Measurements from ENCODE around the gene REV3L.

The REV3L gene

DNA sequence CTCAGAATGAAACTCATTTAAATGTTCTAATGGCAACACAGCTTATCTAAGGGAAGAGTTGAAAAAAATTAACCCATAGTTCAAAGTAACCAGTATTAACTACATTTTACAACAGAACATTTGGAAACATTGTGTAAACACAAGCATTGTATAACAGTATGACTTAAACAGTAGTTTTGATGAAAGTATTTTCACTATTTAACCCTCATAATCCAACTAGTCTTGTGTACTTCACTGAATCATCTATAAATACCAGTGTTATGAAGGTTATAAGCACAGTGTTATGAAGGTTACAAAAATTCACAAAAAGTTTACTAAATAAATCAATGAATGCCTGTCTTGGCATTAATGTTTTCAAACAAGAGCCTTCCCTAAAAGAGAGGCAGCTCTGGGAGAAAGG, 66.5 kb downstream of the REV3L start:
- Histone ChIP-seq H3K36me3 (ENCODE audit: control insufficient read depth in 2 of 2, insufficient read depth in 2 of 2, low read length in 2 of 2) (peaks cover 6 to 14% of the 10 kb centered on the region in 2 donors), H3K27me3 (ENCODE audit: control insufficient read depth in 2 of 2, insufficient read depth in 2 of 2, low read length in 2 of 2) (no peaks in the 10 kb centered on the region), H3K4me1 (ENCODE audit: control insufficient read depth in 2 of 2, insufficient read depth in 2 of 2, low read length in 2 of 2) (peaks cover 0 to 4% of the 10 kb centered on the region in 2 donors), H3K27ac (ENCODE audit: low read depth in 2 of 2, low read length in 2 of 2) (peak overlapping the region in 1 of 2 donors; percentile 13), H3K9me3 (ENCODE audit: control insufficient read depth in 2 of 2, low read length in 2 of 2) (no peaks in the 10 kb centered on the region), H3K9ac (ENCODE audit: low read depth in 1 of 2, low read length in 2 of 2) (no peak overlapping the region), H3K4me3 (ENCODE audit: low read length in 2 of 2) (no peak overlapping the region)

DNA sequence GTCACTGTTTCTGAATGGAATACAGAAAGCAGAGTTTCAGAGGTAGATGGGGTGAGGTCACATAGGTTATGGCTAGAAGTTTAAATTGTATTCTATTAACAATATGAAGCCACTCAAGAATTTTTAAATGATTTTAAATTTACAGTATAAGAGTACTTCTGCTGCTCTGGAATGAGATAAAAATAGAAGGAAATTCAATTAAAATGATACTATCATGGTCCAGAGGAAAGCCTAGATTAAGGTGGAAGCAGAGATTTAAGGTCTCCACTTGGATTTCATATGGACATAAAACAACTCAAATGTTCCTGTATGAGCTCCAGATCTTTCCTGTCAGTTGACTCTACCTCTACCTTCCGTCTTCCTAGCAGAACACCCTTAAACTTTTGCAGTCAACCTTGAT, 68.6 kb downstream of the REV3L start:
- H3K36me3 ChIP-seq (ENCODE audit: control insufficient read depth in 2 of 2, insufficient read depth in 2 of 2, low read length in 2 of 2), result peaks cover 14 to 19% of the 10 kb centered on the region in 2 donors
- no peak overlapping the region for H3K27ac ChIP-seq (ENCODE audit: low read depth in 2 of 2, low read length in 2 of 2)
- H3K9me3 ChIP-seq (ENCODE audit: control insufficient read depth in 2 of 2, low read length in 2 of 2), result no peaks in the 10 kb centered on the region
- no peaks in the 10 kb centered on the region for H3K27me3 ChIP-seq (ENCODE audit: control insufficient read depth in 2 of 2, insufficient read depth in 2 of 2, low read length in 2 of 2)
- no peak overlapping the region for H3K9ac ChIP-seq (ENCODE audit: low read depth in 1 of 2, low read length in 2 of 2)
- no peak overlapping the region for H3K4me3 ChIP-seq (ENCODE audit: low read length in 2 of 2)
- H3K4me1 ChIP-seq (ENCODE audit: control insufficient read depth in 2 of 2, insufficient read depth in 2 of 2, low read length in 2 of 2), result peaks cover 4% of the 10 kb centered on the region in 2 donors

DNA sequence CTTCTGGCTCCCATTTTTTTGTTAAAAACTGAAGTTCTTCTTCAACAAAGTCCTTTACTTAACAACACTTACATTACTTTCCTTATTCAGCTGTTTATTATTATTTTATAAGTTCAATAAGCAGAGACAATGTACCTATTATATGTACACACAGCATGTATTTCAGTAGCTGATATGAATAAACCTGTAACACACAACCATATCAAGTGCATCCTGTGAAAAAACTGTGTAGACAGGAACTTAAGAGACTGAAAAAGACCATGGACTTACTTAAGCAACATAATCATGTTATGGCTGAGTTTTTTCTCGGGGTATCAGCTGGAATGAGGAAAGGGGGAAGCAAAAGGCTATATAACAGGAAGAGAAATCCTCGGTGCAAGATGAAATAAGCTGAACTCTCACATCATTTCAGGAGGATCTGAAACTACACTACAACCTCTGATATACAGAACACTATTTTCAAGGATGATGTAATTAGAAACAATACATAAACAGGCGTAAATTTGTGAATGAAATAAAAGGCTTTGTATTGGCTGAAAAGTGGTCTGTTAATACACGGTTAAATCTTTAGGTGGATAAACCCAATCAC, 70.9 kb downstream of the REV3L start:
- no peak overlapping the region for H3K27ac ChIP-seq (ENCODE audit: low read depth in 2 of 2, low read length in 2 of 2)

DNA sequence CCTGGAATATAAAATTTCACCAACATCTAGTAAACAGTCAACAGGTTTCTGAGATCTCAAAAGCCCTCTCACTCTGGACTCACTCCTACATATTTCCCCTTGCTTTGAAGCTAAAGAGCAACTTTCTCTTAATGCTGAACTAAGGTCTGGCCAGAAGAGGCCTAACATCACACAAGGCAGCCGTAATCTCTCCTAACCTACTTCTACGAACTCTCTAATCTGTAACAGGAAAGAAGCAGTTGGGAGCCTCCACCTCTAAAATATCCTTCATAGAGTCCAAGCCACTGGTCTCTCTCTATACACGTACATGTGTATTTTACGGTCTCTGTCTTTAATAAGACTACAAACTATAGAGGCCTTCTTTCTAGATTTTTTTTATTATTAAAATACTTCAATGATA, 72.0 kb downstream of the REV3L start:
- Histone ChIP-seq H3K9me3 (ENCODE audit: control insufficient read depth in 2 of 2, low read length in 2 of 2) (no peaks in the 10 kb centered on the region), H3K36me3 (ENCODE audit: control insufficient read depth in 2 of 2, insufficient read depth in 2 of 2, low read length in 2 of 2) (peaks cover 14 to 23% of the 10 kb centered on the region in 2 donors), H3K27ac (ENCODE audit: low read depth in 2 of 2, low read length in 2 of 2) (peak overlapping the region in 1 of 2 donors; percentile 56)

More for the DNA sequence above, 70.9 kb downstream of the REV3L start:
- no peaks in the 10 kb centered on the region for H3K9me3 ChIP-seq (ENCODE audit: control insufficient read depth in 2 of 2, low read length in 2 of 2)
- peaks cover 4 to 6% of the 10 kb centered on the region in 2 donors for H3K4me1 ChIP-seq (ENCODE audit: control insufficient read depth in 2 of 2, insufficient read depth in 2 of 2, low read length in 2 of 2)
- no peak overlapping the region for H3K4me3 ChIP-seq (ENCODE audit: low read length in 2 of 2)
- H3K27me3 ChIP-seq (ENCODE audit: control insufficient read depth in 2 of 2, insufficient read depth in 2 of 2, low read length in 2 of 2), result no peaks in the 10 kb centered on the region
- peaks cover 14 to 23% of the 10 kb centered on the region in 2 donors for H3K36me3 ChIP-seq (ENCODE audit: control insufficient read depth in 2 of 2, insufficient read depth in 2 of 2, low read length in 2 of 2)
- no peak overlapping the region for H3K9ac ChIP-seq (ENCODE audit: low read depth in 1 of 2, low read length in 2 of 2)

DNA sequence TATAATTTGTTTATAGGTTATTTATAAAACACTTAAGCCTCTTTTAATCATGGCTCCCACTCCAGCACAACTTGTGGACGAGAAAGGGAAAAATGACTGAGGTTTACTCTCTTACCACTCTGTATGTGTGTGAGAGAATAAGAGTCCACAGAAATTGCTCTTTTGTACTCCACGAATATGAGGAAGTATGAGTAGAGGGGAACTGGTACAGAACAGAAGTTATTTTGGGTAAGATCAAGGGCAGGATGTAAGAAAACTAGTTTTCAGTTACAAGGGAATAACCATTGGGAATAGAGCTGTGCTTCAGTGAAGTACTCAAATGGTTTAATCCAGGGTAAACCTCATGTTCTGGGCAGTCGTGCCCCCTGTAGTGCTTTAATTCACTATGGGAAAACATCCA, 72.6 kb downstream of the REV3L start:
- Histone ChIP-seq H3K4me1 (ENCODE audit: control insufficient read depth in 2 of 2, insufficient read depth in 2 of 2, low read length in 2 of 2) (peaks cover 0 to 6% of the 10 kb centered on the region in 2 donors), H3K27me3 (ENCODE audit: control insufficient read depth in 2 of 2, insufficient read depth in 2 of 2, low read length in 2 of 2) (no peaks in the 10 kb centered on the region), H3K9ac (ENCODE audit: low read depth in 1 of 2, low read length in 2 of 2) (no peak overlapping the region), H3K36me3 (ENCODE audit: control insufficient read depth in 2 of 2, insufficient read depth in 2 of 2, low read length in 2 of 2) (peaks cover 12 to 23% of the 10 kb centered on the region in 2 donors), H3K4me3 (ENCODE audit: low read length in 2 of 2) (no peak overlapping the region), H3K27ac (ENCODE audit: low read depth in 2 of 2, low read length in 2 of 2) (peak overlapping the region; percentile 26 to 56), H3K9me3 (ENCODE audit: control insufficient read depth in 2 of 2, low read length in 2 of 2) (no peaks in the 10 kb centered on the region)

More for the DNA sequence above, 72.0 kb downstream of the REV3L start:
- Histone ChIP-seq H3K4me3 (ENCODE audit: low read length in 2 of 2) (no peak overlapping the region), H3K4me1 (ENCODE audit: control insufficient read depth in 2 of 2, insufficient read depth in 2 of 2, low read length in 2 of 2) (peaks cover 0 to 6% of the 10 kb centered on the region in 2 donors), H3K27me3 (ENCODE audit: control insufficient read depth in 2 of 2, insufficient read depth in 2 of 2, low read length in 2 of 2) (no peaks in the 10 kb centered on the region), H3K9ac (ENCODE audit: low read depth in 1 of 2, low read length in 2 of 2) (no peak overlapping the region)

DNA sequence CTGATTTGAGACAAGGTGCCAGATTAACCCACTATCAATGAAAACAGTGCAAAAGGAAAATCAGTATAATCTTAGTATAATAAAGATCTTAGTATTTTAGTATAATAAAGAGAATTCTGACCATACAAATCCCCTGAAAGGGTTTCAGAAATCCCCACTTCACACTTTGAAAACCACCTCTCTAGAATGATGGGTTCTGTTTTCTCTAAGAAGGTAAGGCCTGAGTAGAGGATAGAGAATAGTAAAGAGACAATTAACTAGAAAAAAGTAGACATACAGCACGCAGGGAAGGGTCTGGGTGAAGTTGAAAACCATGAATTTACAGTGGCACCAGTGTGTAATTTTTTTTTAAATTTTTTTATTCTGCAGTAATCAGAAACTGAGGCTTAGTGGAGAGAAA, 73.6 kb downstream of the REV3L start:
- peaks cover 10 to 20% of the 10 kb centered on the region in 2 donors for H3K36me3 ChIP-seq (ENCODE audit: control insufficient read depth in 2 of 2, insufficient read depth in 2 of 2, low read length in 2 of 2)
- H3K27me3 ChIP-seq (ENCODE audit: control insufficient read depth in 2 of 2, insufficient read depth in 2 of 2, low read length in 2 of 2), result no peaks in the 10 kb centered on the region
- H3K27ac ChIP-seq (ENCODE audit: low read depth in 2 of 2, low read length in 2 of 2), result no peak overlapping the region
- no peak overlapping the region for H3K4me3 ChIP-seq (ENCODE audit: low read length in 2 of 2)
- no peak overlapping the region for H3K9ac ChIP-seq (ENCODE audit: low read depth in 1 of 2, low read length in 2 of 2)
- H3K4me1 ChIP-seq (ENCODE audit: control insufficient read depth in 2 of 2, insufficient read depth in 2 of 2, low read length in 2 of 2), result peaks cover 0 to 6% of the 10 kb centered on the region in 2 donors
- no peaks in the 10 kb centered on the region for H3K9me3 ChIP-seq (ENCODE audit: control insufficient read depth in 2 of 2, low read length in 2 of 2)

DNA sequence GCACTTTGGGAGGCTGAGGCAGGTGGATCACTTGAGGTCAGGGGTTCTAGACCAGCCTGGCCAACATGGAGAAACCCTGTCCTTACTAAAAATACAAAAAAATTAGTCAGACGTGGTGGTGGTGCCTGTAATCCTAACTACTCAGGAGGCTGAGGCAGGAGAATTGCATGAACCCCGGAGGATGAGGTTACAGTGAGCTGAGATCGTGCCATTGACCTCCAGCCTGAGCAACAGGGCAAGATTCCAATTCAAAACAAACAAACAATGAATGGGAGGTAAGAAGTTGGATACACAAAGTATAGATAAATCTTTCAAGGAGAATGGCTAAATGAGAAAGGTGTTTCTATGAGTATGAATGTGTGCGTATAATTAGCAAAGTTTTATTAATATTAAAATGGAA, 75.3 kb downstream of the REV3L start:
- H3K36me3 ChIP-seq (ENCODE audit: control insufficient read depth in 2 of 2, insufficient read depth in 2 of 2, low read length in 2 of 2), result peaks cover 13 to 29% of the 10 kb centered on the region in 2 donors
- no peaks in the 10 kb centered on the region for H3K27me3 ChIP-seq (ENCODE audit: control insufficient read depth in 2 of 2, insufficient read depth in 2 of 2, low read length in 2 of 2)
- no peak overlapping the region for H3K27ac ChIP-seq (ENCODE audit: low read depth in 2 of 2, low read length in 2 of 2)
- H3K4me3 ChIP-seq (ENCODE audit: low read length in 2 of 2), result no peak overlapping the region
- peaks cover 0 to 6% of the 10 kb centered on the region in 2 donors for H3K4me1 ChIP-seq (ENCODE audit: control insufficient read depth in 2 of 2, insufficient read depth in 2 of 2, low read length in 2 of 2)
- no peaks in the 10 kb centered on the region for H3K9me3 ChIP-seq (ENCODE audit: control insufficient read depth in 2 of 2, low read length in 2 of 2)
- no peak overlapping the region for H3K9ac ChIP-seq (ENCODE audit: low read depth in 1 of 2, low read length in 2 of 2)

DNA sequence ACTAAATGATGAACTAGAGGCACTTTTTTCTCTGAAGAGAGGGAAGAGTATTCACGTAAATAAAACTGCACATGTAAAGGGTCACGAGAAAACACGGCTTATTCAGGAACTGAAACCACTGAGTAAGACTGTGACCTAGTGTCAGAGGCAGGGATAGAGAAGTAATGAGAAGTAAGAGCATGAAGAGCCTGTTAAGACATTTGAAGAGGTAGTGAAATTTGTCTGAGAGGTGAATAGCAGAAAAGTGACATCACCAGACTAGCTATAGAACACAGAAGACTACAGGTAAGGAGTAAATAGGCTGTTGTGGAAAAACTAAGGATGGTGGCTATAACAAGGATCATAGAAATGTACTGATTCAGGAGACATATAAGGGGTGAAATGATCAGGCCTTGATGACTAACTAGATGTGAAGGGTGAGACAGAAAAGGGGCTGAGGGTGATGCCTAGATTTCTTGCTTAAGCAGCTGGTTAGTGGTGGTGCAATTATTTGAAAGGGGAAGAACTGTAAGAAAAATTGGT, 76.8 kb downstream of the REV3L start:
- peaks cover 5 to 26% of the 10 kb centered on the region in 2 donors for H3K36me3 ChIP-seq (ENCODE audit: control insufficient read depth in 2 of 2, insufficient read depth in 2 of 2, low read length in 2 of 2)
- no peaks in the 10 kb centered on the region for H3K9me3 ChIP-seq (ENCODE audit: control insufficient read depth in 2 of 2, low read length in 2 of 2)
- H3K27me3 ChIP-seq (ENCODE audit: control insufficient read depth in 2 of 2, insufficient read depth in 2 of 2, low read length in 2 of 2), result no peaks in the 10 kb centered on the region
- peaks cover 0 to 6% of the 10 kb centered on the region in 2 donors for H3K4me1 ChIP-seq (ENCODE audit: control insufficient read depth in 2 of 2, insufficient read depth in 2 of 2, low read length in 2 of 2)
- peak overlapping the region; percentile 46 to 52 for H3K27ac ChIP-seq (ENCODE audit: low read depth in 2 of 2, low read length in 2 of 2)
- H3K4me3 ChIP-seq (ENCODE audit: low read length in 2 of 2), result no peak overlapping the region
- H3K9ac ChIP-seq (ENCODE audit: low read depth in 1 of 2, low read length in 2 of 2), result no peak overlapping the region

DNA sequence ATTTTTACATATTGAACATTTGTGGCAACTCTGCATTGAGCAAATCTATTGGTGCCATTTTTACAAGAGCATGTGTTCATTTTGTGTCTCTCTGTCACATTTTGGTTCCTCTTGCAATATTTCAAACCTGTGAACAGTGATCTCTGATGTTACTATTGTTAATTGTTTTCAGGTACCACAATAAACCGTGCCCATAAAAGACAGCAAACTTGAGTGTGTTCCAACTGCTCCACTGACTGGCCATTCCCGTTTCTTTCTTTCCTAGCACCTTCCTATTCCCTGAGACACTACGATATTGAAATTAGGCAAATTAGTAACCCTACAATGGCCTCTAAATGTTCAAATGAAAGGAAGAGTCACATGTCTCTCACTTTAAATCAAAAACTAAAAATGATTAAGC, 79.6 kb downstream of the REV3L start:
- Histone ChIP-seq H3K36me3 (ENCODE audit: control insufficient read depth in 2 of 2, insufficient read depth in 2 of 2, low read length in 2 of 2) (peaks cover 14 to 17% of the 10 kb centered on the region in 2 donors), H3K27me3 (ENCODE audit: control insufficient read depth in 2 of 2, insufficient read depth in 2 of 2, low read length in 2 of 2) (no peaks in the 10 kb centered on the region), H3K27ac (ENCODE audit: low read depth in 2 of 2, low read length in 2 of 2) (no peak overlapping the region), H3K4me1 (ENCODE audit: control insufficient read depth in 2 of 2, insufficient read depth in 2 of 2, low read length in 2 of 2) (peaks cover 0 to 2% of the 10 kb centered on the region in 2 donors), H3K9me3 (ENCODE audit: control insufficient read depth in 2 of 2, low read length in 2 of 2) (no peaks in the 10 kb centered on the region), H3K4me3 (ENCODE audit: low read length in 2 of 2) (no peak overlapping the region), H3K9ac (ENCODE audit: low read depth in 1 of 2, low read length in 2 of 2) (no peak overlapping the region)

DNA sequence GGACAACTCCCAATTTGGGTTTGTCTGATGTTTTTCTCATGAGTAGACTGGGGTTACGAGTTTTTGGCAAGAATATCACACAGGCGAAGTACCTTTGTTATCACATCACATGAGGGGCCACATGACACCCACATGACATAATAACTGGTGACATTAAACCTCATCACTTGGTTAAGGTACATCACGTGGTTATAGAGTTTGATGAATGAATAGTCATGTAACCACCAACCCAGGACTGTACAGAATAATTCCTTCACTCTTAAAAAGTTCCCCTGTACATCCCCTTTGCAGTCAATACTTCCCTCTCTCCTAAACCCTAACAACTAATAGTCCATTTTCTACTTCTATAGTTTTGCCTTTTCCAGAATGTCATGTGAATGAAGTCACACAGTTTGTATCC, 83.4 kb downstream of the REV3L start:
- Histone ChIP-seq H3K27ac (ENCODE audit: low read depth in 2 of 2, low read length in 2 of 2) (no peak overlapping the region), H3K4me3 (ENCODE audit: low read length in 2 of 2) (no peak overlapping the region), H3K9ac (ENCODE audit: low read depth in 1 of 2, low read length in 2 of 2) (no peak overlapping the region), H3K36me3 (ENCODE audit: control insufficient read depth in 2 of 2, insufficient read depth in 2 of 2, low read length in 2 of 2) (peaks cover 12 to 14% of the 10 kb centered on the region in 2 donors), H3K4me1 (ENCODE audit: control insufficient read depth in 2 of 2, insufficient read depth in 2 of 2, low read length in 2 of 2) (no peaks in the 10 kb centered on the region), H3K9me3 (ENCODE audit: control insufficient read depth in 2 of 2, low read length in 2 of 2) (no peaks in the 10 kb centered on the region), H3K27me3 (ENCODE audit: control insufficient read depth in 2 of 2, insufficient read depth in 2 of 2, low read length in 2 of 2) (no peaks in the 10 kb centered on the region)

Measured in mucosa of rectum (tissue), 2 donors.